Gastrocnemius medialis (tissue), 4 donors: ENCODE measurements around the gene ARSB.

Experiments
- CTCF ChIP-seq, 5 experiments: fragments of 450-650 bp in 3 of 5; fragments of 200-600 bp in 2 of 5; sonication (generic) in 2 of 5; IDR thresholded peaks in 4 of 5; conservative IDR thresholded peaks in 1 of 5; 1 replicate in 4 of 5; 2 replicates in 1 of 5; pipeline ENCODE4 v1.5.1; 2016 to 2019; ENCODE audit warnings: antibody characterized with exemption in 5 of 5, mild to moderate bottlenecking in 3 of 5, moderate library complexity in 3 of 5
- POLR2A ChIP-seq, 2 donors: fragments of 450-650 bp; IDR thresholded peaks; one replicate each; pipeline ENCODE4 v1.6.1; 2017; ENCODE audit warnings: antibody characterized with exemption in 2 of 2, mild to moderate bottlenecking in 2 of 2, moderate library complexity in 2 of 2

GRCh38 chr5:78747055-78747454 lies 238.1 kb downstream of the ARSB start:
- no peak for TF ChIP-seq POLR2A (IDR thresholded peaks at IDR 0.05)
- no peak for TF ChIP-seq CTCF (IDR thresholded peaks at IDR 0.05 in 4 of 5, conservative IDR thresholded peaks at IDR 0.05 in 1 of 5)
